HepG2 (cell line): ENCODE results near the gene HSDL2. TPM values are rescaled to one million over a fixed set of nuclear protein-coding genes. Genes with fewer than 3 reads are reported as not detected.

Source experiments
- DDIT3 ChIP-seq: sonication (generic); formaldehyde crosslinking; IDR thresholded peaks from 2 replicates; pipeline ENCODE4 v1.4.0; 2020; ENCODE audit warnings: mild to moderate bottlenecking, missing genetic modification reagents
- DNMT3B ChIP-seq: conservative IDR thresholded peaks from 2 replicates; pipeline ENCODE4 v1.6.1; 2016; ENCODE audit warnings: missing biosample characterization, control low read depth
- DR1 ChIP-seq: sonication (generic); formaldehyde crosslinking; IDR thresholded peaks from 2 replicates; pipeline ENCODE4 v1.8.0; 2021; ENCODE audit warnings: mild to moderate bottlenecking, missing genetic modification reagents, inconsistent platforms
- ETS1 ChIP-seq: sonication (generic); formaldehyde crosslinking; IDR thresholded peaks from 2 replicates; pipeline ENCODE4 v1.4.0; 2020; ENCODE audit warnings: missing genetic modification reagents
- GZF1 ChIP-seq: sonication (generic); formaldehyde crosslinking; IDR thresholded peaks from 2 replicates; pipeline ENCODE4 v1.5.1; 2020; ENCODE audit warnings: mild to moderate bottlenecking, missing genetic modification reagents
- IRF9 ChIP-seq: sonication (generic); formaldehyde crosslinking; IDR thresholded peaks from 2 replicates; pipeline ENCODE4 v1.8.0; 2022; ENCODE audit warnings: missing genetic modification reagents, mild to moderate bottlenecking, borderline replicate concordance
- KLF12 ChIP-seq: sonication (generic); formaldehyde crosslinking; IDR thresholded peaks from 2 replicates; pipeline ENCODE4 v1.4.0; 2020; ENCODE audit warnings: missing genetic modification reagents, borderline replicate concordance
- MAX ChIP-seq: IDR thresholded peaks from 2 replicates; pipeline ENCODE4 v1.6.1; 2012; ENCODE audit warnings: inconsistent platforms
- PHB2 ChIP-seq: fragments of 450-650 bp; IDR thresholded peaks from 2 replicates; pipeline ENCODE4 v1.6.1; 2018; ENCODE audit not compliant: partially characterized antibody
- POGK ChIP-seq: sonication (generic); formaldehyde crosslinking; conservative IDR thresholded peaks from 2 replicates; pipeline ENCODE4 v1.8.0; 2022; ENCODE audit warnings: mild to moderate bottlenecking, moderate library complexity, missing genetic modification reagents
- RNF2 ChIP-seq: fragments of 450-650 bp; conservative IDR thresholded peaks from 2 replicates; pipeline ENCODE4 v1.6.1; 2016; ENCODE audit warnings: low read depth
- SMC3 ChIP-seq: IDR thresholded peaks from 2 replicates; pipeline ENCODE4 v1.6.1; 2011; ENCODE audit warnings: low read length, improper control_type of control experiment
- SNAI1 ChIP-seq: sonication (generic); formaldehyde crosslinking; IDR thresholded peaks from 2 replicates; pipeline ENCODE4 v1.5.0; 2020; ENCODE audit warnings: mild to moderate bottlenecking, missing genetic modification reagents, borderline replicate concordance
- SRY ChIP-seq: sonication (generic); formaldehyde crosslinking; IDR thresholded peaks from 2 replicates; pipeline ENCODE4 v1.8.0; 2022; ENCODE audit warnings: mild to moderate bottlenecking, missing genetic modification reagents
- TBX2 ChIP-seq: sonication (generic); formaldehyde crosslinking; IDR thresholded peaks from 2 replicates; pipeline ENCODE4 v1.5.0; 2020; ENCODE audit warnings: missing genetic modification reagents, mild to moderate bottlenecking, borderline replicate concordance
- ZBTB21 ChIP-seq: sonication (generic); formaldehyde crosslinking; IDR thresholded peaks from 2 replicates; pipeline ENCODE4 v1.4.0; 2020; ENCODE audit warnings: missing genetic modification reagents
- ZBTB37 ChIP-seq: sonication (generic); formaldehyde crosslinking; IDR thresholded peaks from 2 replicates; pipeline ENCODE4 v1.4.0; 2020; ENCODE audit warnings: mild to moderate bottlenecking, missing genetic modification reagents
- ZNF276 ChIP-seq: sonication (generic); formaldehyde crosslinking; IDR thresholded peaks from 2 replicates; pipeline ENCODE4 v1.4.0; 2020; ENCODE audit warnings: mild to moderate bottlenecking, low read depth, missing genetic modification reagents
- ZNF460 ChIP-seq: sonication (generic); formaldehyde crosslinking; IDR thresholded peaks from 2 replicates; pipeline ENCODE4 v1.5.1; 2020; ENCODE audit warnings: missing genetic modification reagents, mild to moderate bottlenecking, borderline replicate concordance
- ZNF503 ChIP-seq: sonication (generic); formaldehyde crosslinking; IDR thresholded peaks from 2 replicates; pipeline ENCODE4 v1.4.0; 2020; ENCODE audit warnings: missing genetic modification reagents
- ZNF772 ChIP-seq: sonication (generic); formaldehyde crosslinking; IDR thresholded peaks from 2 replicates; pipeline ENCODE4 v1.5.0; 2020; ENCODE audit warnings: mild to moderate bottlenecking, missing genetic modification reagents
- ZSCAN25 ChIP-seq: sonication (generic); formaldehyde crosslinking; IDR thresholded peaks from 2 replicates; pipeline ENCODE4 v1.8.0; 2022; ENCODE audit warnings: mild to moderate bottlenecking, missing genetic modification reagents
- polyA plus RNA-seq, 8 experiments: library from polyadenylated mRNA; depleted of rRNA in 3 of 8; stranded (reverse) in 7 of 8; unstranded in 1 of 8; fragments of >200 nt; fragmentation: Illumina TruSeq in 4 of 8; extraction: Trizol in 4 of 8; gene quantifications; 2 replicates each; pipeline versions ENCODE4 v1.2.1 to v1.2.3, GENCODE V29; 2011 to 2016; ENCODE audit warnings: low read depth in 4 of 8, missing spikeins in 1 of 8, mixed read lengths in 1 of 8; ENCODE audit not compliant: insufficient read depth in 1 of 8
- total RNA-seq, 5 experiments: library from RNA; depleted of rRNA; stranded (reverse); fragments of >200 nt; fragmentation: Illumina TruSeq; extraction: Trizol; gene quantifications; 2 replicates each; pipeline ENCODE4 v1.2.3, GENCODE V29; 2016; ENCODE audit warnings: low read depth in 1 of 5

HSDL2 gene
- total and polyA plus RNA-seq, 2 of the 13 experiments (the other 11 are each of a cell fraction or from before 2014, with no cell fraction given) = 55.3 to 80.2 TPM

- no peak for TF ChIP-seq RNF2
- no peak for TF ChIP-seq ZSCAN25 (CRISPR knock-in tag)
- TF ChIP-seq GZF1 (CRISPR knock-in tag) = no peak
- TF ChIP-seq KLF12 (CRISPR knock-in tag) = no peak
- TF ChIP-seq DR1 (CRISPR knock-in tag) = no peak
- no peak for TF ChIP-seq DDIT3 (CRISPR knock-in tag)
- TF ChIP-seq ZNF276 (CRISPR knock-in tag) = no peak
- no peak; the same call in 1 of the 2 replicates for TF ChIP-seq ZNF503 (CRISPR knock-in tag)
- TF ChIP-seq ZBTB21 (CRISPR knock-in tag) = no peak
- TF ChIP-seq DNMT3B (CRISPR knock-in tag) = no peak
- no peak for TF ChIP-seq POGK (CRISPR knock-in tag)
- TF ChIP-seq SMC3 = no peak
- TF ChIP-seq ZNF460 = no peak
- TF ChIP-seq MAX = no peak
- TF ChIP-seq ZBTB37 (CRISPR knock-in tag) = no peak
- TF ChIP-seq TBX2 (CRISPR knock-in tag) = peak; percentile 25; the same call in 1 of the 2 replicates
- TF ChIP-seq ZNF772 (CRISPR knock-in tag) = no peak
- TF ChIP-seq IRF9 (CRISPR knock-in tag) = no peak
- TF ChIP-seq ETS1 (CRISPR knock-in tag) = no peak
- no peak for TF ChIP-seq SNAI1 (CRISPR knock-in tag)
- no peak for TF ChIP-seq PHB2
- no peak for TF ChIP-seq SRY (CRISPR knock-in tag)
Observed at GRCh38 chr9:112505607-112506006, 125.7 kb downstream of the HSDL2 start (continued).
